Motor neuron (in vitro differentiated cells): ENCODE measurements around the gene ZNF805. TPM values are rescaled to one million over a fixed set of nuclear protein-coding genes. Genes with fewer than 3 reads are reported as not detected.

ENCODE experiments used
- ATAC-seq, 8 experiments: fragments of 200-7000 bp; cut with Tn5 transposase; replicated peaks in 6 of 8; 2 replicates each; pipeline ENCODE4 v1.8.0; 2021; ENCODE audit warnings: mild to moderate bottlenecking in 8 of 8, moderate library complexity in 8 of 8
- H3K27ac ChIP-seq, 2 donors: fragments of 250-450 bp; sonication (Bioruptor Pico); 2 replicates each; pipeline ENCODE4 v1.9.0; 2021; ENCODE audit warnings: antibody characterized with exemption in 2 of 2, mild to moderate bottlenecking in 2 of 2, moderate library complexity in 1 of 2
- H3K4me1 ChIP-seq, 2 donors: fragments of 250-450 bp; sonication (Bioruptor Pico); replicated peaks in 1 of 2; 2 replicates each; pipeline ENCODE4 v1.6.1; 2021; ENCODE audit warnings: antibody characterized with exemption in 2 of 2, mild to moderate bottlenecking in 2 of 2, moderate library complexity in 1 of 2
- H3K4me3 ChIP-seq, 5 donors: fragments of 250-450 bp; sonication (Bioruptor Pico); 2 replicates each; pipeline ENCODE4 v1.9.0; 2021; ENCODE audit warnings: antibody characterized with exemption in 5 of 5, mild to moderate bottlenecking in 5 of 5, moderate library complexity in 4 of 5
- WGBS, 10 experiments: fragments of 450-650 bp; shearing (Covaris generic); methylation state at CpG; one replicate each; pipeline ENCODE4 v1.0.0; 2022; 5-methylcytosine and 5-hydroxymethylcytosine counted together
- in situ Hi-C, 9 experiments: fragments of 400-800 bp; cut with MboI; loops; one replicate each; pipeline ENCODE4 v1.15.0; 2021; ENCODE audit warnings: low sequenced_read_pairs in 9 of 9, low pct_unique_long_range_greater_than_20kb in 2 of 9; ENCODE audit not compliant: unreplicated experiment in 9 of 9
- total RNA-seq, 8 experiments: library from RNA; unstranded; fragments of 300-600 nt; gene quantifications; 2 replicates each; pipeline versions ENCODE4 v1.2.3 to v1.2.4, GENCODE V29; 2022

ZNF805 gene
- total RNA-seq, 8 experiments from 2014 or later, result 12.0 to 24.0 (median 17.8) TPM

- peak in 5 of 8 experiments; percentile 1 to 39 (median 13) for ATAC-seq
- Histone ChIP-seq H3K4me1 (no peaks in the 10 kb centered on the region), H3K4me3 (no peak overlapping the region), H3K27ac (no peak overlapping the region)
- WGBS, 10 experiments, result 70 to 100% (median 93%) methylated on average over 1 to 3 of the region's 7 CpGs; no CpG with 5 or more reads in 5 of the 10 experiments
- in situ Hi-C loops, result no loop called here
Measured at GRCh38 chr19:57302727-57303401, 62.4 kb downstream of the ZNF805 start.

Other genes starting within 250 kb of the ZNF805 start
- gene USP29, start 120.6 kb upstream of the ZNF805 start, total RNA-seq, result under 1 TPM in 5 of 8 experiments, not detected in 3; 0.04 to 0.38 (median 0.10) TPM
- gene ZIM3, start 95.4 kb upstream of the ZNF805 start, total RNA-seq, result under 1 TPM in 1 of 8 experiments, not detected in 7; 0.13 TPM
- gene DUXA, start 73.1 kb upstream of the ZNF805 start, total RNA-seq, result not detected
- gene ZNF264, start 49.1 kb upstream of the ZNF805 start, total RNA-seq, result 10 to 100 TPM in 7 of 8 experiments, 1 to 10 TPM in 1; 9.7 to 30.4 (median 16.5) TPM
- gene AURKC, start 9.6 kb upstream of the ZNF805 start, total RNA-seq, result 1 to 10 TPM in 3 of 8 experiments, under 1 TPM in 4, not detected in 1; 0.63 to 3.2 (median 0.88) TPM
- 100 to 1,000 TPM in 1 of 8 experiments, 10 to 100 TPM in 7; 38.8 to 113 (median 68.9) TPM for gene ZNF460, start 39.9 kb downstream of the ZNF805 start, total RNA-seq
- 10 to 100 TPM in 4 of 8 experiments, 1 to 10 TPM in 4; 6.2 to 13.8 (median 10.1) TPM for gene ZNF543, start 79.8 kb downstream of the ZNF805 start, total RNA-seq
- 10 to 100 TPM in 5 of 8 experiments, 1 to 10 TPM in 3; 5.7 to 12.0 (median 10.7) TPM for gene ZNF304, start 110.6 kb downstream of the ZNF805 start, total RNA-seq
- 10 to 100 TPM; 10.3 to 33.5 (median 24.1) TPM for gene TRAPPC2B, start 122.9 kb downstream of the ZNF805 start, total RNA-seq
- 1 to 10 TPM; 3.8 to 6.9 (median 5.8) TPM for gene ZNF547, start 122.9 kb downstream of the ZNF805 start, total RNA-seq
- 10 to 100 TPM in 7 of 8 experiments, 1 to 10 TPM in 1; 9.9 to 35.5 (median 25.4) TPM for gene ZNF548, start 149.2 kb downstream of the ZNF805 start, total RNA-seq
- 10 to 100 TPM in 7 of 8 experiments, 1 to 10 TPM in 1; 7.8 to 21.6 (median 11.9) TPM for gene ZNF17, start 170.5 kb downstream of the ZNF805 start, total RNA-seq
- 10 to 100 TPM; 10.1 to 24.0 (median 13.8) TPM for gene ZNF749, start 194.7 kb downstream of the ZNF805 start, total RNA-seq
- gene VN1R1, start 216.5 kb downstream of the ZNF805 start, total RNA-seq, result 1 to 10 TPM in 7 of 8 experiments, under 1 TPM in 1; 0.92 to 4.2 (median 1.7) TPM
- gene ZNF772, start 236.9 kb downstream of the ZNF805 start, total RNA-seq, result 10 to 100 TPM in 7 of 8 experiments, 1 to 10 TPM in 1; 7.4 to 33.0 (median 19.7) TPM
- 10 to 100 TPM; 12.4 to 18.6 (median 13.1) TPM for gene ZNF419, start 247.1 kb downstream of the ZNF805 start, total RNA-seq